Measurements from ENCODE around the gene GOLIM4.
"Not testable (repeated sequence)": the region's sequence is repeated elsewhere in the genome, so short reads cannot be mapped to it uniquely, and the experiment has no call there.

The GOLIM4 gene, protein sequence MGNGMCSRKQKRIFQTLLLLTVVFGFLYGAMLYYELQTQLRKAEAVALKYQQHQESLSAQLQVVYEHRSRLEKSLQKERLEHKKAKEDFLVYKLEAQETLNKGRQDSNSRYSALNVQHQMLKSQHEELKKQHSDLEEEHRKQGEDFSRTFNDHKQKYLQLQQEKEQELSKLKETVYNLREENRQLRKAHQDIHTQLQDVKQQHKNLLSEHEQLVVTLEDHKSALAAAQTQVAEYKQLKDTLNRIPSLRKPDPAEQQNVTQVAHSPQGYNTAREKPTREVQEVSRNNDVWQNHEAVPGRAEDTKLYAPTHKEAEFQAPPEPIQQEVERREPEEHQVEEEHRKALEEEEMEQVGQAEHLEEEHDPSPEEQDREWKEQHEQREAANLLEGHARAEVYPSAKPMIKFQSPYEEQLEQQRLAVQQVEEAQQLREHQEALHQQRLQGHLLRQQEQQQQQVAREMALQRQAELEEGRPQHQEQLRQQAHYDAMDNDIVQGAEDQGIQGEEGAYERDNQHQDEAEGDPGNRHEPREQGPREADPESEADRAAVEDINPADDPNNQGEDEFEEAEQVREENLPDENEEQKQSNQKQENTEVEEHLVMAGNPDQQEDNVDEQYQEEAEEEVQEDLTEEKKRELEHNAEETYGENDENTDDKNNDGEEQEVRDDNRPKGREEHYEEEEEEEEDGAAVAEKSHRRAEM

DNA sequence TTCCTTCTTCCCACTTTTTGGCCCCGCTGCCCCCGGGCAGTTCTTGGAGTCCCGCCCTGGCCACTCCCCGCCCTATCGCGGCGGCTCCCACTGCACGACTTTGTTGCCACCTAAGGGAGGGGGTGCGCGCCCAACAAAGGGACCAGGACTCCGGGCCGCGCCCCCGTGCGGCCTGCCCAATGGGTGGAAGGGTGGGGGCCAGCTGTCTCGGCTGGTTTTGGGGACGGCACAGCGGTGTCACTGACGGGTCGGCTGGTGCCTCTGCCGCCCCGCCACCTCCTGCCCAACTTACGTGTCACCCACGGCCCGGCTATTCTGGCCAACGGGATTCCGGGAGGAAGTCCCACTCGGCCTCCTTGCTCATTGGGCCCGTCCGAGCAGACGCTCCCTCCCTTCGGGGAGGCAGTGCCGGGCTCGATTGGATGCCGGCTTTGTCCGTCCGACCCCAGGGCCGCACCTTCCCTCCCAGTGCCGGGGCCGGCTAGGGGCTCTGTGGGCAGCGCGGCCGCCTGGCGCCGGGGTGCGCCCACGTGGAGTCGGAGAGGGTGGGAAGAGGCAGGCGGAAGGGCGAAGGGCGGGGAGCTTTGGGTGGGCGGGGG lies at the start of gene GOLIM4:
Gene GOLIM4, minus strand, starts transcription at position 314 of the 599 bp plus-strand sequence. CDS start 639 bp downstream, outside the sequence.
- peak; percentile 27 to 52 for DNase-seq (ENCODE audit: low read depth in 2 of 2)

DNA sequence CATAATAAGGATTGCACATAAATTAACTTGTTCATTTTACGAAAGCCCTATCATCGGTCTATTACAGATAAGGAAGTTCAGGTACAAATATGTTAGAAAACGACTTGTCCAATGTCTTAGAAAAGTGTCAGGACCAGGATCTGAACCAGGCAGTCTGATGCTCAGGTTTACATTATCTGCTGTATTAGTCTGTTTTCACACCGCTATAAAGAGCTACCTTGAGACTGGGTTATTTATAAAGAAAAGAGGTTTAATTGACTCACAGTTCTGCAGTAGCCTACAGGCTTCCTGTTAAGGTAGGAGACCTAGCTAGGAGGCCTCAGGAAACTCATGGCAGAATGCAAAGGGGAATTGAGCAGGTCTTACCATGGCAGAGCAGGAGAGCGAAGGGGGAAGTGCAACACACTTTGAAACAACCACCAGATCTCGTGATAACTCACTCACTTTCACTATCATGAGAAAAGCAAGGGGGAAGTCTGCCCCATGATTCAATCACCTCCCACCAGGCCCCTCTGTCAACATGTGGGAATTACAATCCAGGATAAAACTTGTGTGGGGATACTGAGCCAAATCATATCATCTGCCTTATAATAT lies 45.8 kb upstream of the GOLIM4 start:
- DNase-seq (ENCODE audit: low read depth in 2 of 2), result no peak

DNA sequence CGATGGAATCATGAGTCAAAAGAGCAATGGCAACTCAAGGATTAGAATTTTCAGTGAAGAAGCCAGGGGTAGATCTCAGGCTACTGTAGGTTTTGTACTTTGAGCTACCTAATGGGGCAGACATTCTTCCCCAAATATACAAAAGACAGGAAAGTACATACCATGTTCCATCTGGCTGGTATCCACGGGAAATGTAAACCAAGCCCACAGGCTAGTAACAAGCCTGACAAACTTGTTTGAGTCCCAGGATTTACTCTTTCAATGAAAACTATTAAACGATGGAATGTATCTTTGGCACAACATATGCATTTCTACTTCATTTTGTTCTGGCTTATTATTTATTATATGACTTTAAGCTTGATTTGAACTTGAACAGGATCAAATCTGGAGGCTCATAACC lies 44.2 kb upstream of the GOLIM4 start:
- no peak for DNase-seq (ENCODE audit: low read depth in 2 of 2)

DNA sequence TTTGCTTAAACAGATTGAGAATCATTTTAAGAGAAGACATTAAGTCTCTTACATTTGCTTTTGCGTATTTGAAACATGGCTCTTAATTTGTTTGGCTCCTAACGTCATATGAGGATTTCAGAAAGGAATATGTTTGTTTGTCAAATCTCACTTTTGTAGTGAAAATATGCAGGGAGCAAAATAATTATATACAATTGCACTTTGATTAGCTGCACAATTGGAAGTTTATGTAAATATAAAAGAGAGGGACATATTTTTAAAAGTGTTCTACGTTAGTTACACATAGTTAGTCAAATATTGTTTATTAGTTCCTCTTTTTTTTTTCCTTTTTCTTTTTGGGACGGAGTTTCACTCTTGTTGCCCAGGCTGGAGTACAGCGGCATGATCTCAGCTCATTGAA lies 42.7 kb upstream of the GOLIM4 start:
- no peak for DNase-seq (ENCODE audit: low read depth in 2 of 2)

DNA sequence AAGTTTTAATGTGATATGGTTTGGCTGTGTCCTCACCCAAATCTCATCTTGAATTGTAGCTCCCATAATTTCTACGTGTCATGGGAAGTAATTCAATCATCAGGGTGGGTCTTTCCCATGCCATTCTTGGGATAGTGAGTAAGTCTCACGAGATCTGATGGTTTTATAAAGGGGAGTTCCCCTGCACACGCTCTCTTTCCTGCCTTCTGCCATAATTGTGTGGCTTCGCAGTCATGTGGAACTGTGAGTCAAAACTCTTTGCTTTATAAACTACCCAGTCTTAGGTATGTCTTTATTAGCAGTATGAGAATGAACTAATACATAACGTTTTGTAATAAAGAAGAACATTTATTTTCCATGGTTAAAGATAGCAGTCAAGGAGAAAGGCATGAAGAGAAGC lies 39.2 kb upstream of the GOLIM4 start:
- no peak for DNase-seq (ENCODE audit: low read depth in 2 of 2)

DNA sequence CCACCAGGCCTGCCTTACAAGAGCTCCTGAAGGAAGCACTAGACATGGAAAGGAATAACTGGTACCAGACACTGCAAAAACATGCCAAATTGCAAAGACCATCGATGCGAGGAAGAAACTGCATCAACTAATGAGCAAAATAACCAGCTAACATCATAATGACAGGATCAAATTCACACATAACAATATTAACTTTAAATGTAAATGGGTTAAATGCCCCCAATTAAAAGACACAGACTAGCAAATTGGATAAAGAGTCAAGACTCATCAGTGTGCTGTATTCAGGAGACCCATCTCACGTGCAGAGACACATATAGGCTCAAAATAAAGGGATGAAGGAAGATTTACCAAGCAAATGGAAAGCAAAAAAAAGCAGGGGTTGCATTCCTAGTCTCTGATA lies 34.5 kb upstream of the GOLIM4 start:
- not testable (repeated sequence) for DNase-seq (ENCODE audit: low read depth in 2 of 2)

DNA sequence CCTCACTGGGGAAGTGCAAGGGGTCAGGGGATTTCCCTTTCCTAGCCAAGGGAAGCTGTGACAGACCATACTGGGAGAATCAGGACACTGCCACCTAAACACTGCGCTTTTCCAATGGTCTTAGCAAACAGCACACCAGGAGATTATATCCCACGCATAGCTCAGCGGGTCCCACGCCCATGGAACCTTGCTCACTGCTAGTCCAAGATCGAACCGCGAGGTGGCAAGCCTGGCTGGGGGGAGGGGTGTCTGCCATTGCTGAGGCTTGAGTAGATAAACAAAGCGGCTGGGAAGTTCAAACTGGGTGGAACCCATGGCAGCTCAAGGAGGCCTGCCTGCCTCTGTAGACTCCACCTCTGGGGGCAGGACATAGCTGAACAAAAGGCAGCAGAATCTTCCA lies 32.7 kb upstream of the GOLIM4 start:
- not testable (repeated sequence) for DNase-seq (ENCODE audit: low read depth in 2 of 2)

DNA sequence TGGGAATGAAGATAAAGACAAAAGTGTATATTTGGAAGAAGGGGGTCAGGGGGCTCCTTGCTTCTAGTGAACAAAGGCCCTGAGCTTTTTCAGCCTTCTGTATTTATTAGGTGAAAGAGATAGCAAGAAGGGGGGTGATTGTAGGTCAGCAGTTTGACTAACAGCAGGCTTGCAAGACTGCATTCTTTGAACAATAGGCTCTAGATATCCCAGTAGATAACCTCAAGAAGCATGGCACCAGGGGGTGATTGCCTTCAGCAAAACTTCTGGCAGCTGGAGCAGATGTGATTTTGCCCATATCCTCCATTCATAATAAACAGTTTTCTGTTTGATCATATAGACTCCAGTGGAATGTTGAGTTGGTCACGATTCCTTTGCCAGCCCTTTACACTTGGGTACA lies 31.7 kb upstream of the GOLIM4 start:
- DNase-seq (ENCODE audit: low read depth in 2 of 2), result no peak

DNA sequence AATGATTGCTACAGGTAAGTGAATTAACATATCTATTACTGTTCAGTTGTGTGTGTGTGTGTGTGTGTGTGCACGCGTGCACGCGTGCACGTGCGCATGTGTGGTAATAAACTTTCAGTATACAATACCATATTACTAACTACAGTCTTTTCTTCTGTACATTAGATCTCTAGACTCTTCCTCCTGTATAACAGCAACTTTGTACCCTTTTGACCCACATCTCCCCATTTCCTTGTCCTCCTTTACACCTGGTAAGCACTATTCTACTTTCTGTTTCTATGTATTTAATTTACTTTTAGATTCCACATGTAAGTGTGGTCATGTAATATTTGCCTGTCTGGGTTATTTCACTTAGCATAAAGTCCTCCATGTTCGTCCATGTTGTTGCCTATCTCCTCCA lies 29.1 kb upstream of the GOLIM4 start:
- DNase-seq (ENCODE audit: low read depth in 2 of 2), result no peak

DNA sequence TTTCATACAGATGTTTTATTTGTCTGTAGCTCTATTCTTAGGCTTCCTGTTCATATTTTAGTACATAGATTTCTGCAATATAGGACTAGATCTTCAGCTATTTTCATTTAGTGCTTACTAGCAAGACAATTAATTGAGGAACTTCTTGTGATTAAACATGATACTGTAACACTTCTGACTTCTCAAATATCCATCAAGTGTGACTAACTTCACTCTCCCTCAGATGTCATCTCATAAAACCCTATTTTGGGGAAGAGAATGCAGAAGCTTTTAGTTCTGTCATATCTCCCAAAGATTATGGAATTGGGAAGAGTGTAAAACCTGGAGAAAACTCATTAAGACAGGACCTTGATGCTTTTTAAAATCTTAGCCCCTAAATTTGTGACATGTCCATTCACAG lies 28.6 kb upstream of the GOLIM4 start:
- DNase-seq (ENCODE audit: low read depth in 2 of 2), result no peak

DNA sequence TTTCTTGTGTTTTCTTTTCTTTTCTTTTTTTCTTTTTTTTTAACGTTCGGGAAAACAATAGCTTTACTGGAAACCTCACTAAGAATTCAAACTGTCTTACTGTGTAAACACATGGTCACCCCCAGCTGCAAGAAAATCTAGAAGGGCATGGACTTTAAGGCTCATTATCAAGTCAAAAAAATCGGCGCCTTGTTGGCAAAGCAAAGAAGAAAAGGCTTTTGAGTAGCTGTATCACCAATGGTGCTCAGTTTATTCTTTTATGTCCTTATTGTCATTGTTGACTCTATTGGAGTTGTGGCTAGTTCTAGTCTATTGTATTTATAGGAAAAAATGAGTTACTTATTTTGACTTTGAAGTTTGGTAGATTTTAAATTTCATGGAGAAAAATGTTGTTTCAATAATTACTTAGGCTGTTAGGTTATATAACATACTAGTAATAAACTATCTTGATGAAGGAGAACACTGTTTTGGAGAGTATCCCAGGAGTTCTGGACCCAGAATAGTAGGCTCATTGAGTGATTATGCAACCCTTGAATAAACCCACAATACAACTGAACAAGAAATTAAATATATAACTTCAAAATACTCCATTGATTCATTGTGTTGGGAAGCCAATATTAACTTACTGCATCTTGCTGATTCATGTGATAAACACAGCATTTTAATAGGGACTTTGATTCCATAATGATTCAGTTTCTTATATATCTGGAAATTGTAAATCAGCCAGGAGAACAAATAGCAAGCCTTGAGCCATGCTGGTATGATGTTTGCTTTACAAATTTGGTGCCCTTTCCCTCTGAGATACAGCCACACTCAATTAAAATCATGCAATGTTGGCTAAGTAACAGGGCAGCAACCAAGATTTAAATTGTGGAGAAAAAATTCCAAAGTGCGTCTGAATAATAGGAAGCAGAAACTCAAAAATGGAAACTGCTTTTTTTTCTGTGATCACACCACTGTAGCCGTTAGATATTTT lies 27.8 kb upstream of the GOLIM4 start:
- no peak for DNase-seq (ENCODE audit: low read depth in 2 of 2)

DNA sequence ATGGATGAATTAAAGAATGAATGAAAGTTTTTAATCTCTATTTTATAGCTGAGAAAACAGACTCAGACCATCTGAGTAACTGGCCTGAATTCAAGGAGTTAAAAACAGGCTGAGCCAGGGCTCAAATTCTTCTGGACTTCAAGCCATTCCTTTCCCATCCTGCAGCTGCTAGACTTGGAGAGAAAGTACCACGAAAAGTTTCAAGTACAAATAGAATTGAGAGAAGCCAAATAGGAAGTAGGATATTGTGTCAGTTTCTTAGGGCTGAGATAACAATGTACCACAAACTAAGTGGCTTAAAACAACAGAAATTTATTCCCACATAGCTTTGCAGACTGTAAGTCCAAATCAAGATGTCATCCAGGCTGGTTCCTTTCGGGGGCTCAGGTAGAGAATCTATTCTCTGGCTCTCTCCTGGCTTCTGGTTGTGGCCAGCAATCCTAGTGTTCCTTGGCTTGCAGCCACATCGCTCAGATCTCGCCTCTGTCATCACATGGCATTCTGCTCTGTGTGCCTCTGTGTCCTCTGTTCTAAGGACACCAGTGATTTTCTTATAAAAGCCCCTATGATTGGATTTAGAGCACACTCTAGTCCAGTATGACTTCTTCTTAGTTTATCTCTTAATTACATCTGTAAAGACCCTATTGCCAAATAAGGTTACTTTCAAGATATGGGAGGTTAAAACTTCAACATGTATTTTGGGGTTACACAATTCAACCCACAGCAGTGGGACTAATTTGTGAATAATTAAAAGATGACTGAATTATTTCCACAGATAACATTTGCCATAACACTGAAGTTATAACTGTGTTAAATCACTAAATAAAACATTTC lies 25.7 kb upstream of the GOLIM4 start:
- no peak for DNase-seq (ENCODE audit: low read depth in 2 of 2)

DNA sequence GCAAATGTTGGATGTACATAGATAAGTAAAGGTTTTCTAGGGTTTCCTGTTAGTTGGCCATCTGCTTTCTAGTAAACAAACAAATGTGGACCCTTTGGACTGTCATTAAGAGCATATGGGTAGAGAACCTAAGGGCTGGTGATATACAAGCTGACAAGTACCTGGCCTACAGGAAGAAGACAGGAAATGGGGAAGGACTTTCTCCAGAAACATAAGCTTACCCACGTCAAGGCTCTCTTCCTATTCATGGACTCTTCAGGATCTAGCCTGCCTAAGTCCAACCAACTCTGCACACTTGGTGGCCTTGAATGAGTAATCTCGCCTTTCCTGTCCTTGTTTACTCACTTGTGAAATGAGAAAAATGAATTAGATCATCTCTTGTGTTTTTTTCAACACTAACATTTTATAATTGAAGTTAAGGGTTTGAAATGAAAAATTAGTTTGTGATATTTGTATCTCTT lies 22.2 kb upstream of the GOLIM4 start:
- DNase-seq (ENCODE audit: low read depth in 2 of 2), result no peak

DNA sequence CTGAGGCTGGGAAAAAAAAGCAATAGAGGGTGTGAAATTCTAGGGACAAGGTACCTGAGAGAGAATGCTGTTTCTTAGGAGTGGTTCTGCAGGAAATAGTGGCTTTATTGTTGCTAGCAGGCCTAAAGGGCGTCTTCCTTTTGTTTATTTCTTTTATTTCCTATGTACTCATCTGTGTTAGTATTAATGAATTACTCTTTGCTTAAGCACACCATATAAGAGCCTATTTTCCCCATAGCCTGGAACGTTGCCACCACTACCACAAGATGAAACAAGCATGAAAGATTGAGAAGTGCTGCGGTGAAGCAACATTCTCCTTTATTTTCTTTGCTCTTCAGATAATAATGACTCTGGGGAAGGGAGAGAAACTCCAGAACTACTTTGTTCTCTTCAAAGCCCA lies 21.3 kb upstream of the GOLIM4 start:
- no peak for DNase-seq (ENCODE audit: low read depth in 2 of 2)

DNA sequence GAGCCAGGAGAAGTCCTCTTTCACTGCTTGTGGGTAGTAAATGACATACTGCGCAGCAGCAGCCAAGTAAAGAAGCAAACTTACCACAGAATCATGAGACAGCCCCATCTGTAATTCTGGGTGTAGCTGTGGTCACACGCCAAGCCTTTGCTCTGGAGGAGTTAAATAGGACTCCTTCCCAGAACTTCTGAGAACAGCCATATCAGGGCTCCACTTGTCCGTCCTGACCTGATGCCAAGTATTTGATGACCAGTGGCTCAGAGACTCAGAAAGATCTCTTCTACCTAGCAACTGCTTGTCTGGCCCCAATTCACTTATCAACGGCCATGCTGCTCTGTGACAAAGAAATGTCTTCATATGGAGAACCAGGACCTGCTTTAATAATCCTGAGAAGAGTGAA lies 20.6 kb upstream of the GOLIM4 start:
- no peak for DNase-seq (ENCODE audit: low read depth in 2 of 2)

DNA sequence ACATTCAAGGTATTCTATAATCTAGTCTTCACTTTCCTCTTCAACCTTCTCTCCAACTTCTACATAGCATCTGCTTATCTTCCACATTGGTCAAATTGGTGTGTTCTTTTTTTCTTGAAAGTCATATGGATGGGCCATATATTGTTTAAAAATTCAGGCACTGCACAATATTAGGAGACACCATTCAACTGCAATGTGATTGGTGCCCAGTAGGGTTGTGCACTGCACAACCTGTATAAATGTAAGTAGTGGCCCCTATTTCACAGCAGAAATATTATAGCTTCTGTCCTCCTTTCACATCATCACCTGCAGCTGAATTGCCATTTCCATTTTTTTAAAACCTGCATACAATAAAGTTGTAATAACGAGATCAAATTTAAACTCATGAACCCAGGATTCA lies 18.1 kb upstream of the GOLIM4 start:
- no peak for DNase-seq (ENCODE audit: low read depth in 2 of 2)

DNA sequence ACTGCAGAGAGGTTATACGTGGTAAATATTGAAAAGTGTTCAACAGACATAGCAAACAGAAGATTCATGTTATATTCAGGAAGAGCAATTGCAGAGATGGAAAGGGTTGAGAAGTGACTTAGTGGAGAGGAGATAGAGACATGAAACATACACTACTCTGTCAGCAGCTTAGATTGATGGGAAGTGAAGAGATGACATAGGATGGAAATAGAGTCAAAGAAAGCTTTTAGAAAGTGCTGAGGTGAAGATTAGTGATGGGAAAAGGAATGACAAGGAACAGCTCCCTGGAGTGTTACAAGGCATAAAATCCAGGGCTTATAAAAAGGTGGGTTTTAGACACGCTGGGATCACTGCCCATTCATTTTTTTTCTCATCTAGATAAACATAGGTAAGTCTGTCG lies 17.2 kb upstream of the GOLIM4 start:
- no peak for DNase-seq (ENCODE audit: low read depth in 2 of 2)

DNA sequence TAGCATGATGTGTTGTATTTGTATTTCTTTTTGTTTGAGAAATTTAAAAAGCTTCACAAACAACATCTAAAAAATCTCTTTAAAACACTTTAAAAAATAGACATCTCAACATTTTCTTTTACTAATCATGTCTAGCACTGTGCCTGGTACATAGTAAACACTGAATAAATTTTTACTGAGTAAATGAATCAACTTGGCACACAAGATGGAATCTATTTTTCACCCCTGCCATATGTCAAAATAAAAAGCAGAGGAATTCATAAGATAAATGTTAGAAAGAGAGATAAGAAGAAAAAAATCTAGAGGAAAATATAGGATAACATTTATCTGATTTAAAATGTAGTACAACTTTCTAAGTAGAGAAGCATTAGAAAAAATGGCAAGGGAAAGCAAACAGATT lies 8.6 kb upstream of the GOLIM4 start:
- no peak for DNase-seq (ENCODE audit: low read depth in 2 of 2)

DNA sequence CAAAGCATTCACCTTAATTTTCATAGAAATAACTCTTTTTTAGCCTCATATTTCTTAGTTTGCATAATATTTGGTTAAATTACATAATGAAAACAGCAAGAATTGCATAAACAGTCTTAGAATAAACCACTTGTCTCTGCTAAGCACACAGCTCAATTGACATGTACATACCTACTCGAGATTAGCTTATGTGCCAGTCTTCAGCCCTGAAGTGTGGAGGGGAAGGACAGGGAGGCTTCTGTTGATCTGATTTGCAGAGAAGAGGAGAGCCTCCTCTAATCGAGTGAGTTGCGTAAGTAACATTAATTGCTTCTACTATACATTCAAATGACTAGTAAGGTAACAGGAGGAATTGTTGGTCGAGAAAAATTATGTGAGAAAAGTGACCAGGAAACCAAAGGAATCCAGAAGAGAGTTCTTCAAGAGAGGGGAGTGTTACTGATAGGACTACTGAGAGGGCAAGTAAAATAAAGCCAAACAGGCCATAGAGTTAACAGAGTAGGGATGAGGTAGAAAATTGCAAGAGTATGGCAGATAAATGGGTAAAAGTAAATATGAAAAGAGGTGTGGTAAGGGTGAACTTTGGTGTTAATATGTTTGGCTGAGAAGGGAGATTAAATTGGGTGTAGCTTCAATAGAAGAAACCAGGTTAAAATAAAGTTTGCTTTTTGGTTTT lies 7.1 kb upstream of the GOLIM4 start:
- no peak for DNase-seq (ENCODE audit: low read depth in 2 of 2)
